A549 (cell line): ENCODE data around the gene C14orf39. TPM values are rescaled to one million over a fixed set of nuclear protein-coding genes. Genes with fewer than 3 reads are reported as not detected.

Source experiments
- ATAC-seq, 2 experiments: fragments of 200-7000 bp in 1 of 2; fragments of >200 bp in 1 of 2; cut with Nextera tagmentation in 1 of 2; cut with Tn5 transposase in 1 of 2; 3 replicates each; pipeline versions ENCODE4 v1.8.0 to v1.9.1; 2018 to 2020; ENCODE audit warnings: mild to moderate bottlenecking in 1 of 2, moderate library complexity in 1 of 2
- CTCF ChIA-PET: fragments of 300-600 bp; sonication (Branson Sonifier 250); formaldehyde crosslinking; extraction: SDS; loops from one replicate; lab custom pipeline; 2021; ENCODE audit warnings: antibody characterized with exemption, inconsistent platforms; lab: Yijun Ruan, JAX
- POLR2A ChIA-PET: fragments of 350-600 bp; formaldehyde crosslinking; extraction: SDS; loops from one replicate; lab custom pipeline; 2021; ENCODE audit warnings: antibody characterized with exemption, inconsistent platforms; lab: Yijun Ruan, JAX
- DNase-seq, 2 experiments: peaks; one replicate each; pipeline versions ENCODE4 v3.0.0 to v3.0.0-alpha.2; 2011 to 2016; ENCODE audit warnings: low read depth in 1 of 2, low spot score in 1 of 2
- FAIRE-seq: peaks from 2 replicates; lab custom pipeline; 2011; peaks lifted over from hg19 to GRCh38; lab: Jason Lieb, UNC
- H3K27ac ChIP-seq, 2 experiments: fragments of >200 bp; sonication (Bioruptor Twin); formaldehyde crosslinking; 3 replicates each; pipeline ENCODE4 v1.5.1; 2016 to 2017
- H3K4me1 ChIP-seq: fragments of >200 bp; sonication (Bioruptor Twin); formaldehyde crosslinking; 3 replicates; pipeline ENCODE4 v1.6.1; 2016
- H3K4me2 ChIP-seq: fragments of >200 bp; sonication (Bioruptor Twin); formaldehyde crosslinking; 3 replicates; pipeline ENCODE4 v1.6.1; 2016
- H3K4me3 ChIP-seq: fragments of >200 bp; sonication (Bioruptor Twin); formaldehyde crosslinking; 3 replicates; pipeline ENCODE4 v1.5.1; 2016
- H3K9me3 ChIP-seq: fragments of >200 bp; sonication (Bioruptor Twin); formaldehyde crosslinking; 3 replicates; pipeline ENCODE4 v1.6.1; 2016
- ATOH8 ChIP-seq: fragments of 250-450 bp; sonication (Bioruptor Pico); IDR thresholded peaks from 2 replicates; pipeline ENCODE4 v1.5.0; 2020; ENCODE audit warnings: low read depth, mild to moderate bottlenecking, moderate library complexity
- CBX8 ChIP-seq: fragments of 200-600 bp; sonication (generic); IDR thresholded peaks from 2 replicates; pipeline ENCODE4 v1.6.1; 2016
- CHD4 ChIP-seq: fragments of 200-600 bp; sonication (generic); IDR thresholded peaks from 2 replicates; pipeline ENCODE4 v1.6.1; 2016; ENCODE audit warnings: antibody characterized with exemption, mild to moderate bottlenecking, borderline replicate concordance
- CTCF ChIP-seq: fragments of >200 bp; sonication (Bioruptor Twin); formaldehyde crosslinking; IDR thresholded peaks from 3 replicates; pipeline ENCODE4 v1.5.1; 2016
- E2F6 ChIP-seq: IDR thresholded peaks from 2 replicates; pipeline ENCODE4 v1.6.1; 2012; ENCODE audit warnings: low read depth, borderline replicate concordance
- EHMT2 ChIP-seq: fragments of 200-600 bp; sonication (generic); IDR thresholded peaks from 2 replicates; pipeline ENCODE4 v1.6.1; 2016; ENCODE audit warnings: antibody characterized with exemption, low read depth, mild to moderate bottlenecking, moderate library complexity
- ESRRA ChIP-seq: fragments of 150-350 bp; IDR thresholded peaks from 2 replicates; pipeline ENCODE4 v1.6.1; 2014; ENCODE audit warnings: mild to moderate bottlenecking, low read length, borderline replicate concordance
- FOSB ChIP-seq: fragments of 250-450 bp; sonication (Bioruptor Pico); IDR thresholded peaks from 2 replicates; pipeline ENCODE4 v1.5.0; 2020; ENCODE audit warnings: mild to moderate bottlenecking, moderate library complexity
- FOSL2 ChIP-seq, 2 experiments: fragments of 450-650 bp in 1 of 2; fragments of >200 bp in 1 of 2; sonication (Bioruptor Twin) in 1 of 2; formaldehyde crosslinking; IDR thresholded peaks; 2 replicates each; pipeline versions ENCODE4 v1.5.0 to v1.6.1; 2016 to 2020; ENCODE audit warnings: mild to moderate bottlenecking in 1 of 2, moderate library complexity in 1 of 2
- FOXS1 ChIP-seq: fragments of 250-450 bp; sonication (Bioruptor Pico); IDR thresholded peaks from 2 replicates; pipeline ENCODE4 v1.5.0; 2020; ENCODE audit warnings: mild to moderate bottlenecking, moderate library complexity
- HEYL ChIP-seq: fragments of 250-450 bp; sonication (Bioruptor Pico); IDR thresholded peaks from 2 replicates; pipeline ENCODE4 v1.8.0; 2021; ENCODE audit warnings: mild to moderate bottlenecking, moderate library complexity
- HOXB13 ChIP-seq: fragments of 250-450 bp; sonication (Bioruptor Pico); IDR thresholded peaks from 2 replicates; pipeline ENCODE4 v1.5.0; 2020; ENCODE audit warnings: low read depth, mild to moderate bottlenecking, moderate library complexity
- MAFK ChIP-seq: fragments of 450-650 bp; IDR thresholded peaks from 2 replicates; pipeline ENCODE4 v1.6.1; 2014; ENCODE audit not compliant: partially characterized antibody
- PBX3 ChIP-seq: IDR thresholded peaks from 2 replicates; pipeline ENCODE4 v1.6.1; 2012
- POLR2A ChIP-seq: IDR thresholded peaks from 2 replicates; pipeline ENCODE4 v1.6.1; 2012; ENCODE audit warnings: mild to moderate bottlenecking, low read length
- REST ChIP-seq: fragments of 200-600 bp; sonication (generic); IDR thresholded peaks from 2 replicates; pipeline ENCODE4 v1.6.1; 2016; ENCODE audit warnings: antibody characterized with exemption, mild to moderate bottlenecking, moderate library complexity
- RNF2 ChIP-seq: fragments of 200-600 bp; sonication (generic); IDR thresholded peaks from 2 replicates; pipeline ENCODE4 v1.6.1; 2016; ENCODE audit warnings: low read depth, mild to moderate bottlenecking, antibody characterized with exemption, moderate library complexity, borderline replicate concordance
- SREBF2 ChIP-seq: fragments of 450-650 bp; IDR thresholded peaks from 2 replicates; pipeline ENCODE4 v1.6.1; 2014; ENCODE audit warnings: mild to moderate bottlenecking, moderate library complexity
- TFCP2L1 ChIP-seq: fragments of 250-450 bp; sonication (Bioruptor Pico); IDR thresholded peaks from 2 replicates; pipeline ENCODE4 v1.5.0; 2021; ENCODE audit warnings: mild to moderate bottlenecking
- ZC3H11A ChIP-seq: fragments of 450-650 bp; IDR thresholded peaks from 2 replicates; pipeline ENCODE4 v1.6.1; 2014; ENCODE audit warnings: antibody characterized with exemption, mild to moderate bottlenecking
- WGBS: methylation state at CpG from one replicate; pipeline ENCODE4 v1.1.6; 2017; ENCODE audit errors: missing lambda C conversion rate; 5-methylcytosine and 5-hydroxymethylcytosine counted together
- polyA plus RNA-seq, 4 experiments: library from polyadenylated mRNA; depleted of rRNA in 3 of 4; stranded (reverse); fragments of >200 nt; fragmentation: RNase III in 1 of 4; extraction: RNeasy Plus Mini Kit Qiagen cat#74134 plus additional on column Dnase treatment in 1 of 4; gene quantifications; 2 replicates in 3 of 4; 3 replicates in 1 of 4; pipeline ENCODE4 v1.2.3, GENCODE V29; 2011 to 2017

C14orf39 gene
- polyA plus RNA-seq, 2 of the 4 experiments (the other 2 are of a cell fraction) = not detected

GRCh38 chr14:60514378-60514740, 28.5 kb upstream of the C14orf39 start:
- Histone ChIP-seq H3K4me3 (peak overlapping the region; percentile 62), H3K4me2 (peak overlapping the region; percentile 99), H3K4me1 (no peaks in the 10 kb centered on the region), H3K27ac (peak overlapping the region; percentile 34 to 77; a peak in 4 of 6 replicates), H3K9me3 (no peaks in the 10 kb centered on the region)
- TF ChIP-seq E2F6 = no peak
- TF ChIP-seq FOSL2 (IDR thresholded peaks at IDR 0.05) = no peak
- TF ChIP-seq FOSL2 (CRISPR knock-in tag; IDR thresholded peaks at IDR 0.05) = no peak
- no peak for TF ChIP-seq ATOH8
- no peak for TF ChIP-seq HOXB13 (CRISPR knock-in tag)
- TF ChIP-seq REST = no peak
- TF ChIP-seq CBX8 = no peak
- TF ChIP-seq RNF2 = no peak
- no peak for TF ChIP-seq PBX3
- TF ChIP-seq MAFK = no peak
- no peak for TF ChIP-seq SREBF2
- TF ChIP-seq ESRRA = no peak
- no peak for TF ChIP-seq FOXS1 (CRISPR knock-in tag)
- TF ChIP-seq EHMT2 = no peak
- TF ChIP-seq CTCF = no peak
- no peak for TF ChIP-seq FOSB (CRISPR knock-in tag)
- no peak for TF ChIP-seq POLR2A
- TF ChIP-seq TFCP2L1 (CRISPR knock-in tag) = no peak
- no peak for TF ChIP-seq ZC3H11A
- no peak for TF ChIP-seq CHD4
- no peak for TF ChIP-seq HEYL (CRISPR knock-in tag)
- ATAC-seq = peak; percentile 29 to 31; a peak in 3 of 6 replicates
- WGBS = under 1% methylated on average over 10 of the region's 10 CpGs
- no peak for FAIRE-seq
- CTCF ChIA-PET = interaction anchor here (0.7 to 1.2 kb wide), 3 partner anchors 11 to 218 kb away, joined by 3 to 6 read pairs (median 4); no protein-coding TSS in a partner anchor
- POLR2A ChIA-PET = no interaction called here
- DNase-seq = peak in 1 of 2 experiments; percentile 5
